Putamen (tissue), 1 donor: Measurements from ENCODE around the gene UVSSA.
"Not testable (repeated sequence)": the region's sequence is repeated elsewhere in the genome, so short reads cannot be mapped to it uniquely, and the experiment has no call there.

Experiments used
- DNase-seq: peaks from one replicate; pipeline ENCODE4 v3.0.0-alpha.2; 2016; ENCODE audit warnings: low spot score

The UVSSA gene

DNA sequence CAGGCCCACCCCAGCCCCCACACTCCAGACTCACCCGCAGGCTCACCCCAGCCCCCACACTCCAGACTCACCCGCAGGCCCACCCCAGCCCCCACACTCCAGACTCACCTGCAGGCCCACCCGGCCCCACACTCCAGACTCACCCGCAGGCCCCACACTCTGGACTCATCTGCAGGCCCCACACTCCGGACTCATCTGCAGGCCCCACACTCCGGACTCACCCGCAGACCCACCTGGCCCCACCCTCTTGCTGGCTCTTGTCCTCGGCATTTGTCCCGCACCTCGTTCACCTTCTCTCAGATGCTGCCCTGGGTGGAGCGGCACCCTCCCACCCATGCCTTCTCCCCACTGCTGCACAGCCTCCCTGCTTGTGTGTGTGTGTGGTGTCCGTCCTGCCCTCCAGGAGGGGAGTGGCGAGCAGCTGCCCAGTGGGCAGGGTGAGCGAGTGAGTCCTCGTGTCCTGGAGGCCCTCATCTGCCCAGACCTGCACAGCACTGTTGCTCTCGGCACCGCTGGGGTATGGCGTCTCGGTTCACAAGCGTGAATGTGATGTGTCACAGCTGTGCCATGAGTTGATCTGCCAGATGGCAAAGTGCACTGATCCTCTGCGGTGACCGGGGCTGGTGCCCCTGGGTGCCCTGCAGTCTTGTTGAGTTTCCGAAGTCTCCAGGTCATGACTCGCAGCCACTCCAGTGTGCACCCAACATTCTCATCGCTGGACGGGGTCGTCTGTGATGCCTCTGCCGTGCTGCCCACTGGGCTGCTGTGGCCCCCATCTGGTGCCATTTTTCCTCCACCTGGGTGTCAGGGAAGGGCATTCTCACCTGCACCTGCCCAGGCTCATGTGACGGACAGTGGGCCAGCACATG lies 29.6 kb upstream of the UVSSA start:
- no peak for DNase-seq

- DNase-seq, result no peak
These were observed 29.0 kb upstream of the UVSSA start for GRCh38 chr4:1318046-1318375.

DNA sequence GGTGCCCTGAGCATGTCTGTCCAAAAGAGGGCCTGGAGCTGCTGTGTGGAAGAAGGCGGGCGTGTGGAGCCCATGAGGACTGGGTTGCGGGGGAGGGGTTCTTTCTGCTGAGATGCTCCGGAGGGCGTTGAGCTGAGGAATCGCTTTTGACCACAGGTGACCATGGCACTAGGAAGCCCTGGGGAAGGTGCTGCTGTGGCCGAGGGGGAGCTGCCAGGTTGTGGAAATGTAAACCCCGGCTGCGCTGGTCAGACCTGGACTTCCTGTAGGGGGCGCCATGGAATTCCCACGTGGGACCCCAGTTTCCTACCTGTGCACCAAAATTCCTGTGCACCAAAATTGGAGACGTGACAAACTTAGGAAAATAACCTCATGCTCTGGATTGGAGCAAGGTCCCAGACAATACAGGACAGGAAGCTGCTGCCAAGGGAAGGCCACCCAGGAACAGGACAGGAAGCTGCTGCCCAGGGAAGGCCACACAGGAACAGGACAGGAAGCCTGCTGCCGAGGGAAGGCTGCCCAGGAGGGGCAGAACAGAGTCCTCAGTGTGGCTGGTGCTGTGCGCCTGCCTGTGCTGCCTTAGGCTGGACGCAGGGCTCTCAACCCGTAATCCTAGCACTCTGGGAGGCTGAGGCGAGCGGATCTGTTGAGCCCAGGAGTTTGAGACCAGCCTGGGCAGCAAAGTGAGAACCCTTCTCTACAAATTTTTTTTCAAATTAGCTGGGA lies 28.4 kb upstream of the UVSSA start:
- DNase-seq, result no peak

- DNase-seq, result no peak
These were observed 25.5 kb upstream of the UVSSA start for GRCh38 chr4:1321486-1321885.

DNA sequence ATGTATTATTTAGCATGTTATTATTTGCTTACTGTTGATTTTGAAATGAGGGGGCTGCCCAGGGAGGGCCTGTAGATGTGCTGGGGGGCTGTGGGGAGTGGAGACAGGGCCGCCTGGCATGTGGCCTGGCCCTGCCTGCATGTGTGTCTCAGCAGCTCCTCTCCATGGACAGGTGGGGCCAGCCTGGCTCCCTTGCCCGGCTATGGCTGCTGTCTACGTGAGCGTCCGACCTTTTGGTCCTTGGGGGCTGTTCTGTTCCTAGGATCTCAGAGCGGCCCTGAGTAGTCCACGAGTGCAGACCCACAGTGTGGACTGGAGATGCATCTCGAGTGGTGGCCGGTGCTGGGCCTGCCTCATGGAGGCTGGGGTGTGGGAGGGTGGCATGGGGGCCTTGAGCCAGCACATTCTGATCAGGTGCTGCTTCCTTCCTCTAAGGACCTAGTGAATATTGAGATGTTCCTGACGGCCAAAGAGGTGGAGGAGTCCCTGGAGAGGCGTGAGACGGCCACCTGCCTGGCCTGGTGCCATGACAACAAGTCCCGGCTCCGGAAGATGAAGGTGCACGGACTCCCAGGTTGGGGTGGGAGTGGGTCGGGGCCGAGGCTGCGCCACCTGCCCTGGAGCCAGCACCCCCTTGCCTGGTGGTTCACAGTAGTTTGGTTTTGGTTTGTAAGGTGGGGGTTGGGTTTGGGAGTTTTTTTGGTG lies 24.9 kb upstream of the UVSSA start:
- no peak for DNase-seq

DNA sequence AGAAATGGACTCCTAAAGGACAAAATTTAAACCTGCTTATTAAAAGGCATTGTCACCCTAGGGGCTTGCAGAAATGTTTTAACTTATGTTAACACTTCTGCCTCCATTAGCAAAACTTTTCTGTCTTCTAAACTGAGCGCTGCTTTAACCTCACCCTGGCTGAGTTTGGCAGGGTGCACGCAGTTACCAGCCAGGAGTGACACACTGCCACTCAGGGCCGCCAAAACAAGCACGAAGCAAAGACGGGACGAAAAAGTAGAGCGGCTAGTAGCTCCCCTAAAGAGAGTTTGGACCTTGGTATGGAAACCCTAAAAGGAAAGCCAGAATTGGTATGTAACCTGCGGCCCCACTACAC lies 23.8 kb upstream of the UVSSA start:
- DNase-seq, result no peak

GRCh38 chr4:1323635-1324442 lies 23.2 kb upstream of the UVSSA start:
- DNase-seq, result no peak

DNA sequence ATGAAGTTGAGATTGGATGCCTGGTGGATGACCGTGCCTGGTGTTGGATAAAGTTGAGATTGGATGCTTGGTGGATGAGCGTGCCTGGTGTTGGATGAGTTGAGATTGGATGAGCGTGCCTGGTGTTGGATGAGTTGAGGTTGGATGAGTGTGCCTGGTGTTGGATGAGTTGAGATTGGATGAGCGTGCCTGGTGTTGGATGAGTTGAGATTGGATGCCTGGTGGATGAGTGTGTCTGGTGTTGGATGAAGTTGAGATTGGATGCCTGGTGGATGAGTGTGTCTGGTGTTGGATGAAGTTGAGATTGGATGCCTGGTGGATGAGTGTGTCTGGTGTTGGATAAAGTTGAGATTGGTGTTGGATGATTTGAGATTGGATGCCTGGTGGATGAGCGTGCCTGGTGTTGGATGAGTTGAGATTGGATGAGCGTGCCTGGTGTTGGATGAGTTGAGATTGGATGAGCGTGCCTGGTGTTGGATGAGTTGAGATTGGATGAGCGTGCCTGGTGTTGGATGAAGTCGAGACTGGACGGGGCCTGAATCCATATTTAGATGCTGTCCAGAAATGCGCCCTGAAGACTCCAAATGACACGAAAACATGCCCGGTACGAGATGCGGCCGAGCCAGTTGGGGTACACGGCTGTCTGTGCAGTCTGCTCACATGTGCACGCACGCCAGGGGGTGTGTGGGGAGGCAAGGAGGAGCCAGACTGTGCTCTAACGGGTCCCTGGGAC lies 22.4 kb upstream of the UVSSA start:
- not testable (repeated sequence) for DNase-seq

GRCh38 chr4:1325176-1325480 lies 21.9 kb upstream of the UVSSA start:
- DNase-seq, result no peak

GRCh38 chr4:1325681-1326635 lies 21.1 kb upstream of the UVSSA start:
- DNase-seq, result no peak

- no peak for DNase-seq
These were observed 20.1 kb upstream of the UVSSA start for GRCh38 chr4:1326751-1327525.

- no peak for DNase-seq
These were observed 19.3 kb upstream of the UVSSA start for GRCh38 chr4:1327526-1328266.

GRCh38 chr4:1328267-1329155 lies 18.5 kb upstream of the UVSSA start:
- no peak for DNase-seq

DNA sequence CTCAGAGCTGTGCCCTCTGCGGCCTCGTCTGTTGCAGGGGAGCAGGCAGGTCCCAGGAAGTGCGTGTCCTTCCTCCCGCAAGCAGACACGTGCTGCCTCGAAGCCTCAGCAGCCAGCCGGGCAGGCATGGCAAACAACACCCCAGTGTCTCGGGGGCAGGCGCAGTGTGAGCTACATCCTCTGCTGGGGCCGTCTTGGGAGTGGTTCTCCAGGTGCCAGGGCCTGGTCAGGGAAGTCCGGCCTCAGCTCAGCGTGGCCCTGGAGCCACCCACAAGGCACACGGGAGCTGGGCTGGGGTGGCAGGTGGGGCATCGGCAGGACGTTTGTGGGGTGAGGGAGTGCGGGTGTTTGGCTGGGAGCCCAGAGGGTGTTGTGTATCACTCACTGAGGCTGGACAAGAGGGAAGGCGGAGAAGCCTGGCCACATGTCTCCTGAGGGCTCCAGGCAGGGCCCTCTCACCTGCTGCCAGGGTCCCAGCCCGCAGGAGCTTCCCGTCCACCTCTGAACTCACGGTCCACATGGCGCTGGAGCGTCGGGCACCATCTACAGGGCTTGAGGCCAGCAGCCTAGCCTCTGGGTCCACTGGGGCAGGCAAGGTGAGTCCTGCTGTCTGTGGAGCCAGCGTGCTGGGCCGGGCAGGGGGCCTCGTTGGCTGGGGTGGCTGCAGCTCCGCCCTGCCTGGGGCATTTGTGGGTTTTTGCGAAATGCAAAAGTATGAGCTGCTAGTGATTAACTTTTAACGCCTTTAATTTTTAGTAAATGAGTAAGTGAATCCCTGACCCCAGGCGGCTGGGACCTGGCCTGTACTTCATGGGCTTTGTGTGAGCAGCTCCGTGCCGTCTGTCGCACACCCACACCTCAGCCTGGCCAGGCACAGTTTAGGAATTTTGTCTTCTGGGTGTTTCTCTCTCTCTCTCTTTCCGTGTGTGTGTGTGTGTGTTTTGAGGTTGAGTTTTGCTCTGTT lies 17.3 kb upstream of the UVSSA start:
- DNase-seq, result no peak

- no peak for DNase-seq
These were observed 16.0 kb upstream of the UVSSA start for GRCh38 chr4:1330761-1331590.
